OCI-LY3 (cell line): Measurements from ENCODE around the gene LDLRAD4.

Source experiments
- CTCF ChIP-seq: fragments of 200-600, 300-600 bp; sonication (generic); IDR thresholded peaks from 2 replicates; pipeline ENCODE4 v1.5.1; 2014; ENCODE audit warnings: antibody characterized with exemption, low read length, low read depth
- EZH2phosphoT487 ChIP-seq: fragments of 200-600 bp; shearing (Covaris generic); IDR thresholded peaks from 2 replicates; pipeline ENCODE4 v1.6.1; 2018; ENCODE audit warnings: antibody characterized with exemption, mixed run types, low read depth

GRCh38 chr18:13380691-13381070 is 162.1 kb downstream of the LDLRAD4 start:
- TF ChIP-seq CTCF (no peak), EZH2phosphoT487 (no peak)
